Large intestine (tissue), 3 donors: ENCODE data around the gene ZMYM5. TPM values are rescaled to one million over a fixed set of nuclear protein-coding genes. Genes with fewer than 3 reads are reported as not detected.
"Not testable (repeated sequence)": the region's sequence is repeated elsewhere in the genome, so short reads cannot be mapped to it uniquely, and the experiment has no call there.

Experiments used
- DNase-seq, 2 donors: peaks; one replicate each; pipeline versions ENCODE4 v3.0.0 to v3.0.0-alpha.2; 2013
- H3K27ac ChIP-seq: one replicate; pipeline ENCODE4 v1.5.1; 2013; ENCODE audit warnings: low read length
- H3K27me3 ChIP-seq: 2 replicates; pipeline ENCODE4 v1.6.1; 2013; ENCODE audit warnings: low read length; ENCODE audit not compliant: control insufficient read depth, insufficient read depth
- H3K36me3 ChIP-seq: 2 replicates; pipeline ENCODE4 v1.6.1; 2013; ENCODE audit warnings: low read length; ENCODE audit not compliant: control insufficient read depth, insufficient read depth
- H3K4me1 ChIP-seq: one replicate; pipeline ENCODE4 v1.6.1; 2013; ENCODE audit warnings: low read length; ENCODE audit not compliant: control insufficient read depth, insufficient read depth
- H3K4me3 ChIP-seq: one replicate; pipeline ENCODE4 v1.5.1; 2013; ENCODE audit warnings: low read length
- H3K9me3 ChIP-seq: one replicate; pipeline ENCODE4 v1.6.1; 2013; ENCODE audit warnings: mild to moderate bottlenecking, low read depth, low read length, moderate library complexity; ENCODE audit not compliant: control insufficient read depth
- WGBS: methylation state at CpG from one replicate; pipeline ENCODE4 v1.1.5; 2013; ENCODE audit warnings: low lambda C conversion rate; ENCODE audit not compliant: insufficient coverage; 5-methylcytosine and 5-hydroxymethylcytosine counted together
- polyA plus RNA-seq: library from polyadenylated mRNA; unstranded; fragments of 120-200 nt; gene quantifications from one replicate; pipeline ENCODE4 v1.2.1, GENCODE V29; 2013

The ZMYM5 gene
- polyA plus RNA-seq, 1 donor, result 20.1 TPM

GRCh38 chr13:19822673-19823072 is 40.8 kb downstream of the ZMYM5 start:
- no peak for DNase-seq
- Histone ChIP-seq H3K27me3 (no peaks in the 10 kb centered on the region), H3K4me1 (no peaks in the 10 kb centered on the region), H3K27ac (no peak overlapping the region), H3K4me3 (no peak overlapping the region), H3K36me3 (peaks cover 26% of the 10 kb centered on the region), H3K9me3 (no peaks in the 10 kb centered on the region)
- WGBS, result no CpG with 5 or more reads among the region's 3 CpGs

GRCh38 chr13:19818223-19818842 is 45.1 kb downstream of the ZMYM5 start:
- 100% methylated on average over 1 of the region's 27 CpGs for WGBS
- H3K36me3 ChIP-seq, result peaks cover 17% of the 10 kb centered on the region
- peak; percentile 50 to 61 for DNase-seq

GRCh38 chr13:19817510-19818158 is 45.8 kb downstream of the ZMYM5 start:
- Histone ChIP-seq H3K36me3 (peaks cover 12% of the 10 kb centered on the region), H3K4me1 (no peaks in the 10 kb centered on the region), H3K27me3 (no peaks in the 10 kb centered on the region), H3K4me3 (no peak overlapping the region), H3K9me3 (no peaks in the 10 kb centered on the region), H3K27ac (no peak overlapping the region)
- no peak for DNase-seq
- no CpG with 5 or more reads among the region's 7 CpGs for WGBS

More at GRCh38 chr13:19818223-19818842, 45.1 kb downstream of the ZMYM5 start:
- no peak overlapping the region for H3K27ac ChIP-seq
- H3K4me1 ChIP-seq, result no peaks in the 10 kb centered on the region
- H3K27me3 ChIP-seq, result no peaks in the 10 kb centered on the region
- H3K4me3 ChIP-seq, result no peak overlapping the region
- no peaks in the 10 kb centered on the region for H3K9me3 ChIP-seq

DNA sequence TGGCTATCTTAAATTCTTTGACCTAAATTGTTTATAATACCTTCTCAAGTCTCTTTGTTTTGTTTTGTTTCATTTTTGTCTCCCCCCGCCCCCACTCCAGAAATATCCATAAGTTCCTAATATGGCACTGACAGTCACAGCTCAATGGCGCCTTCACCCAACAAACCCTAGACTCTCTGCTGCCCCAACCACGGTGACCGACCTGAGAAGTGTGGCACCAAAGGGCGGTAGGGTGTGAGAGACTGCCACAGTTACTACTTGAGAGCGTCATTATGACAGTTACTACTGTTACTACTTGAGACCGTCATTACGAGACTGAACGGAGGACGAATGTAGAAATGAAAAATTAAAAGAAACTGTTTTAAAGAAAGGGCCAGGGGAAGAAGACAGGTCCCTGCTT is 46.3 kb downstream of the ZMYM5 start:
- no peak overlapping the region for H3K27ac ChIP-seq
- H3K4me3 ChIP-seq, result no peak overlapping the region
- peaks cover 12% of the 10 kb centered on the region for H3K36me3 ChIP-seq
- no peaks in the 10 kb centered on the region for H3K9me3 ChIP-seq
- no peak for DNase-seq
- 88% methylated on average over 4 of the region's 10 CpGs for WGBS
- H3K4me1 ChIP-seq, result no peaks in the 10 kb centered on the region
- no peaks in the 10 kb centered on the region for H3K27me3 ChIP-seq

GRCh38 chr13:19815842-19816241 is 47.6 kb downstream of the ZMYM5 start:
- not testable (repeated sequence) for H3K9me3 ChIP-seq, DNase-seq, H3K4me3 ChIP-seq, H3K4me1 ChIP-seq, H3K27ac ChIP-seq, H3K27me3 ChIP-seq
- no CpG with 5 or more reads among the region's 2 CpGs for WGBS
- peaks cover 12% of the 10 kb centered on the region for H3K36me3 ChIP-seq

- no peak for DNase-seq
- H3K27me3 ChIP-seq, result no peaks in the 10 kb centered on the region
- no peaks in the 10 kb centered on the region for H3K9me3 ChIP-seq
- no peak overlapping the region for H3K27ac ChIP-seq
- 100% methylated on average over 1 of the region's 7 CpGs for WGBS
- H3K36me3 ChIP-seq, result no peaks in the 10 kb centered on the region
- H3K4me3 ChIP-seq, result no peak overlapping the region
- H3K4me1 ChIP-seq, result no peaks in the 10 kb centered on the region
Measured at GRCh38 chr13:19810996-19811881, 52.2 kb downstream of the ZMYM5 start.

- WGBS, result no CpG with 5 or more reads among the region's 4 CpGs
- Histone ChIP-seq H3K36me3 (no peaks in the 10 kb centered on the region), H3K4me3 (no peak overlapping the region), H3K9me3 (no peaks in the 10 kb centered on the region), H3K27me3 (no peaks in the 10 kb centered on the region), H3K4me1 (no peaks in the 10 kb centered on the region), H3K27ac (no peak overlapping the region)
- no peak for DNase-seq
Measured at GRCh38 chr13:19810151-19810550, 53.3 kb downstream of the ZMYM5 start.

- Histone ChIP-seq H3K9me3 (no peaks in the 10 kb centered on the region), H3K4me1 (no peaks in the 10 kb centered on the region), H3K27me3 (no peaks in the 10 kb centered on the region), H3K27ac (no peak overlapping the region), H3K4me3 (no peak overlapping the region), H3K36me3 (no peaks in the 10 kb centered on the region)
- DNase-seq, result no peak
- WGBS, result 100% methylated on average over 2 of the region's 4 CpGs
Measured at GRCh38 chr13:19805765-19806164, 57.7 kb downstream of the ZMYM5 start.

DNA sequence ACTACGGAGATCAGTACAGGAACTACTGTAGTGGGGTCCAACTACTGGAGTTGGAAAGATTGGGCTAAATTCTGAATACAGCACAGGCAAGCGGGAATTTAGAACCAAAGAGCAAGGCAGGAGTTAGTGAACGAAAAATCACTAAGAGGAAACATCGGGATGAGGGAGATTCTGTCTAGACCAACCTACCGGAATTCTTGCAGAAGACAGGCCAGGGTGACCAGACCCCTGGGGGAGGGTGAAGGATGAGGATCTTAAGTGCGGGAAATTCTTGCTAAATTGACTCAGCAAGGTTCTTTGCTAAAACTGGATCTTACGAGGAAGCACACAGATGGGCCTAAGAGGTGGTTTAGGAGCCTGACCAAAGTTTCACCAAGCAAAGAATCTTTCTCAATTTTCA is 67.5 kb downstream of the ZMYM5 start:
- no peak for DNase-seq
- H3K9me3 ChIP-seq, result no peaks in the 10 kb centered on the region
- 100% methylated on average over 1 of the region's 7 CpGs for WGBS
- H3K4me3 ChIP-seq, result no peak overlapping the region
- H3K27ac ChIP-seq, result no peak overlapping the region
- no peaks in the 10 kb centered on the region for H3K27me3 ChIP-seq
- no peaks in the 10 kb centered on the region for H3K4me1 ChIP-seq
- no peaks in the 10 kb centered on the region for H3K36me3 ChIP-seq

- DNase-seq, result no peak
- H3K4me1 ChIP-seq, result no peaks in the 10 kb centered on the region
- no CpG with 5 or more reads among the region's 4 CpGs for WGBS
- H3K9me3 ChIP-seq, result no peaks in the 10 kb centered on the region
- no peaks in the 10 kb centered on the region for H3K36me3 ChIP-seq
- no peaks in the 10 kb centered on the region for H3K27me3 ChIP-seq
- no peak overlapping the region for H3K27ac ChIP-seq
- no peak overlapping the region for H3K4me3 ChIP-seq
Measured at GRCh38 chr13:19794631-19795030, 68.8 kb downstream of the ZMYM5 start.
